HG03439 (cell line): ENCODE measurements around the gene DKK1.

Source experiments
- ATAC-seq: cut with Tn5 transposase; IDR thresholded peaks from one replicate; pipeline ENCODE4 v1.9.1; 2021; ENCODE audit warnings: mild to moderate bottlenecking, moderate library complexity; ENCODE audit not compliant: unreplicated experiment

Gene DKK1

DNA sequence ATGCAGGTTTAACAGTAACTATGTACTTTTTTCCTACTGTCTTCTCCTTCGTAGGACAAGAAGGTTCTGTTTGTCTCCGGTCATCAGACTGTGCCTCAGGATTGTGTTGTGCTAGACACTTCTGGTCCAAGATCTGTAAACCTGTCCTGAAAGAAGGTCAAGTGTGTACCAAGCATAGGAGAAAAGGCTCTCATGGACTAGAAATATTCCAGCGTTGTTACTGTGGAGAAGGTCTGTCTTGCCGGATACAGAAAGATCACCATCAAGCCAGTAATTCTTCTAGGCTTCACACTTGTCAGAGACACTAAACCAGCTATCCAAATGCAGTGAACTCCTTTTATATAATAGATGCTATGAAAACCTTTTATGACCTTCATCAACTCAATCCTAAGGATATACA is 2.4 kb downstream of the DKK1 start:
- ATAC-seq = no peak

DNA sequence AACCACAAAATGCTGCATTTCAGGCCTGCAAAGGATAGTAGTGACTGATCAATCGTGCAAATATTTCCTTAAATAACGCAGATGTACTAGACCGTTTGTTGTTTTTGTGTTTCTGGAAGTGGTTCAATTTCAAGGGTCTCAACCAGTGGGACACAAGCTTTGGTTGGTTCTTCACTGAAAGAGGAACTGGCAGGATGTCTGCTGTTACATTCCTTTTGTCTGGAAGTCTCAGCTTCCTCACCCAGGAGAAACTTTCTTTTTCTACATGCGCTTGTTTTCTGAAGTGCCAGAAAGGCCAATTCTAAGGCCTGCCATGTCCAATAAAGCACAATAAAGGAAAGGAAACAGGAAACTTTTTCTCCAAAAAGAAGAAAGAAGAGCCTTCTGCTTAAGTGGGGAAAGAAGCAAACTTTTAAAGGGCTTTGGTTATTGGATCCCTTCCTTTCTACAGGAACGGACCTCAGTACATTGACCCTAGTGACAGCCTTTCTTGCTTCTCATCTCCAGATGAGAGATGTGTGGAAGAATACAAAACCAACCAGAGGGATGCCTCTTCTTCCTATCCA is 4.1 kb downstream of the DKK1 start:
- ATAC-seq = no peak

DNA sequence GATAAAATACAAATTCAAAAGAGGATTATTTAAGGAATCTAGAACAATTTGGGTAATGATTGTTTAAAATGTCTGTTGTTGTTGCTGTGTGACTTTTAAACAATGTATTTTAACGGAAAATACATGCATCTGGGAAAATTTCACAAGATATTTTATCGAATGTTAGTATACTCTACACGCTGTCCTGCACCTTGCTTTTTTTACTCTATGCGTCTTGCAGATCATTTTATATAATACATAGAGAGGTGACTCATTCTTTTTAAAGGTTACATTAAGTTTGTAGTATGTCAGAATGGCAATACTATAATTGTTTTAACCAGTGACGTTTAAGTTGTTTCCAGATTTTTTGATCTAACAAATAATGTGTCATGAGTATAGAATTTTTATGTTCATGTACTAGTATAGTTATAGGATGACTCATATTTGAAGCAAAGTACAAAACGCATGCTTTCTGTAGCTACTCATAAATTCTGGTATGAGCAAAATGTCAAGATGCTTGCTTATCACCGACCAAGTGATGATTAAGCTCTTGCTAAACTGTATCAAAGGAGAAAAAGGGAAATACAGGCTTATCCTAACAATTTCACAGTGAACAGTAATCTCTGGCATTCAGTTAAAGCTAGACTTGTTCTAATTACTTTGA is 4.9 kb downstream of the DKK1 start:
- no peak for ATAC-seq

DNA sequence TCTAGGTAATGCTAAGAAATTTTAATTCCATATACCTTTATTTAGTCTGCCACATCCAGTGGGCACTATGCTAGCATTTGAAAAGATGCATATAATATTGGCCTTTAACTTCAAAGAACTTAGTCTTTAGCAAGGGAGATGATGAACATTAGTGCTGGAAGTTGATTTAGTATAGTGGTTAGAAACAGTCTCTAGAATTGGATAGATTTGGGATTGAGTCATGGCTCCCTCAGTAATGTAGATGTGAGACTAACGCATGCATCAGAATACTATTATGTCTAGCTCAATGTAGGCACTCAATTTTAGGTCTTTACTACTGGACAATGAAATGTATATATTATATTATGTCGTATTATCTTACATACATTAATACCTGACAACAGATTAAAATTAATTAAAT is 5.8 kb downstream of the DKK1 start:
- ATAC-seq = no peak

DNA sequence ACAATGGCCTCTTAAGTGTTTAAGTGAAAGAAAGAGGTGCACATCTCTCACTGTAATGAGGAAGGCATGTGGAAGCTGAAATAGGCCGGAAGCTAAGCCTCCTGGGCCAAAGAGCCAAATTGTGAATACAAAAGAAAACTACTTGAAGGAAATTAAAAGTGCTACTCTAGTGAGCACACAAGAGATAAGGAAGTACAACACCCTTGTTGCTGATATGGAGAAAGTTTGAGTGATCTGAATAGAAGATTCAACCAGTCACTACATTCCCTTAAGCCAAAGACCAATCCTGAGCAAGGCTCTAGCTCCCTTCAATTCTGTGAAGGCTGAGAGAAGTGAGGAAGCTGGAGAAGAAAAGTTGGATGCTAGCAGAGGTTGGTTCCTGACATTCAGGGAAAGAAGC is 8.2 kb downstream of the DKK1 start:
- no peak for ATAC-seq

DNA sequence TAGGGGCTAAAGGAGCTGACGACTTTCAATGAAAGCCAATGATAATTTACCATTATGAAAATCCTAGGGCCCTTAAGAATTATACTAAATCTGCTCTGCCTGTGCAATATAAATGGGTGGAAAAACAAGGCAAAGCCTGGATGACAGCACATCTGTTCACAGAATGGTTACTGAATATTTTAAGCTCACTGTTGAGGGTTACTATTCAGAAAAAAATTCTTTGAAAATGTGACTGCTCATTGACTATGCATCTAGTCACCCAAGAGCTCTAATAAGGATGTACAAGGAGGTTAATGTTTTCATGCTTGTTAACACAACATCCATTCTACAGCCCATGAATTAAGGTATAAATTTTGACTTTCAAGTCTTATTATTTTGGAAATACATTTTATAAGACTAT is 8.9 kb downstream of the DKK1 start:
- no peak for ATAC-seq

DNA sequence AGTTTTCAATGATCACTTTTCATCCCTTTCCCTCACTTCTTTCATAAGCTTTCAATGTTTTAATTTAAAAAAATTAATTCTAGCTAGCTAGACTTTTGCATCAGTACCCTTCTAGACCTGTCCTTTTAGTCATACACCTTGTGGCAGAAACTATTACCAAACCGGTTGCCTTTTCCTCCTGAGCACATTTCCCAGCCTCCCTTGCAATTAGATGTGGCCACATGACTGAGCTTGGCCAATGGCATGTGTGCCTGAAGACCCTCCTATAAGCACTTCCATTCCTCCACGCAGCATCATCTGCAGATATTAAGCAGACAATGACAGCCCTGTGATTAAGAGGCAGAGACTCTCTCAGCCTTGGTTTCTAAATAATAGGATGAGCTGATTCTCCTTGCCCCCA is 12.3 kb downstream of the DKK1 start:
- ATAC-seq = no peak

DNA sequence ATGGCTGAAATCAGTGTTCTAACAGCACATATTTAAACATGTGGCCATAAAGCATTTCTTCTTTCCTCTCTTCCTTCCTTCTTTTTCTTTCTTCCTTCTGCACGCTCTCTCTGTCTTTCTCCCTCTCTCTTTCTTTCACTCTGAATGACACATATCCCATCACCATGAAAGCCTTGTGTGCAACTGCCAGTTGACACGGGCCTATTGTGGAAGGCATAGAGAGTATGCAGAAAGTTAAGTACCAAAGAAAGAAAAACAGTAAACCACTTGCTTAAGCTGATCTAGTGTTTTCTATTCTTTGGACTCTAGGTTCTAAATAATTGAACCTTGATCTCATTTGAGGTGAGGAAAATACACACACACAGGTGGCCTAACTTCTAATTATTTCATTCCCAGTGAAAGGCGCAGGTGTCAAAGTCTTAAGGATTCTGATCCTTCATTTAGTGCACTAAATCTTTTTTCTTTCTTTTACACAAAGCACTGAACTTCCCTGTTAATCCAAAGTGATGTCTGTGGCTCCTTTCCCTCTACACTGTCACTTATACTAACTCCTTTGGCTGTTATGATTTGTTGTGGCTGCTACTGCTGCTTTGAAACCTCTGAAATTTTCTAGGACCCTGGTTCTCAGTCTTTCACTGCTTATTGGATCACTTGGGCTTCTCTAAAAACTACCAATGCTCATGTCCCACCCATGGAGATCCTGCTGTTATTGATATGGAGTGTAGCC is 17.7 kb downstream of the DKK1 start:
- ATAC-seq = no peak

DNA sequence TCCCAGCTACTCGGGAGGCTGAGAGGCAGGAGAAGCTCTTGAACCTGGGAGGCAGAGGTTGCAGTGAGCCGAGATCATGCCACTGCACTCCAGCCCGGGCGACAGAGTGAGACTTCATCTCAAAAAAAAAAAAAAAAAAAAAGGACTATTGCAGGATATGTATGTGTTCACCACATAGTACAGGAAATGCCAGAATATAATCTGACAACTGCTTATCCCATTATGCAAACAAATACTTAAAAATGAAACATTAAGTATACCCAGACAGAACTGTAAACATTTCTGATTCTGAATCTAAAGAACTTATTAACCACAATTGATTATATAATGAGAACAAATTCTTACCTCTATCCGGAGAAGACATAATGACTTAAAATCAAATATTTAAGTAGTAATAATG is 18.7 kb downstream of the DKK1 start:
- ATAC-seq = no peak

DNA sequence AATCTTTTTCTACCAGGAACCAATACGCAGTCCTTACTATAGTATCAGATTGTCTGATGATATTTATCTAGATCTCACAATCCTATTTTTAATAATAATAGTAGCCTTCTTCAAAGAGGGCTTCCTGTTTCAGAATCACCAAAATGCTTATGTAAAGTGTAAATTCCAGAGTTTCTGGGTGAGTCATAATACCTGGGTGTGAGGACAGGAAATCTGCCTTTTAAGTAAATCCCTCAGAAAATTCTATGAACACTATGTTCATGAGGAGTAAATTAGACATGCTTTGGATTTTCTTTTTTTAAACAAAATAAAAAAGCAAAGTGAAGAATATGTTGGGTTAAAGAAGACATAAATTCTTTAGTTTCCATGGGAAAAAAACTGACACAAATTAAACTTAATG is 20.5 kb downstream of the DKK1 start:
- no peak for ATAC-seq

DNA sequence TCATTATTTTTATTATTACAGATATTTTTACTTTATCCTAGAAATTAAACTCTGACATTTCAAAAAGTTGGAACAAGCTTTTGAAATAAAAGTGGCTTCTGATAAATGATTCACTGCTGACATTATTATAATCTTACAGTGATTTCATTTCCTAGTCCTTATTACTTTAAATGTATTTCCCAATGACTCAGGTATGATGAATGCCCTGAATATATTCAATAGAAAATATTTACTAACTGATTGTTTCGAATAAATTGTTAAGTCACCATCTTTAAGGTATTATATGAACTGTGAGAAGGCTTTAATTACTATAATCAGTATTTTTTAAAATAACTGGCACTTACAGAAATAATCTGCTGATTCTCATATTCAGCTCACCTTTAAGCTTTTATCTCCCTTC is 21.6 kb downstream of the DKK1 start:
- ATAC-seq = no peak

DNA sequence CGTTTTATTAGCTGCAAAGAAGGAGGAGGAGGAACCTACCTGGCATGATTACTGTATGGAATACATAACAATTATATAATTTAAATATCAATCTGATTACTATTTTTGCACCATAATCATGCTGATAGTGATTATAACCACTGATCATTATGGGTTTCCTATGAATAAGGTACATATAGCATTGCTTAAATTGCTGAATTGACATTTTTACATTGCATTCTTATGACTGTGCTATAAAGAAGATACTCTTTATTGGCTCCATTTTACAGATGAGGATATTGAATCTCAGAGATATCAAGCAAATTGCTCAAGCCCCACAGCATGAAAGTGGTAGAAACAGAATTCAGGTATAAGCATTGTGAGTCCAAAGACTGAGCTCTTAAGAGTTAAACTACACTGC is 23.1 kb downstream of the DKK1 start:
- no peak for ATAC-seq

DNA sequence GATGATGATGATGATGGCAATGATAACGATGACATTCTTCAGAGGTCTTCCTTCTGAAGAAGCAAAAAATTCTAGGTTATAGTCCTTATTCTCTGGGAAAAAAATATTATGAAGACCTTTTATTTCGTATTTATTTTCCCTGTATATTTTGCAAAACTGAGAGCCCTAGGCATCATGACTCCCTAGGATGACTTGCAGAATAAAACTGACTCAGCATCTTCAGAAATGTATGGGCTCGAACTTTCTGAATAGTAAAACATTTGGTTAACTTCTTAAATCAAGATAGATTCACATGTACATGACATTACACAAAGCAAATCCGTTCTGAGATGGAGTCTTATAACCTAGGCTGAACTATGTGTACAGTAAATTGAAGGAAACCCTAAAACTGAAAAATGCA is 29.4 kb downstream of the DKK1 start:
- ATAC-seq = no peak

DNA sequence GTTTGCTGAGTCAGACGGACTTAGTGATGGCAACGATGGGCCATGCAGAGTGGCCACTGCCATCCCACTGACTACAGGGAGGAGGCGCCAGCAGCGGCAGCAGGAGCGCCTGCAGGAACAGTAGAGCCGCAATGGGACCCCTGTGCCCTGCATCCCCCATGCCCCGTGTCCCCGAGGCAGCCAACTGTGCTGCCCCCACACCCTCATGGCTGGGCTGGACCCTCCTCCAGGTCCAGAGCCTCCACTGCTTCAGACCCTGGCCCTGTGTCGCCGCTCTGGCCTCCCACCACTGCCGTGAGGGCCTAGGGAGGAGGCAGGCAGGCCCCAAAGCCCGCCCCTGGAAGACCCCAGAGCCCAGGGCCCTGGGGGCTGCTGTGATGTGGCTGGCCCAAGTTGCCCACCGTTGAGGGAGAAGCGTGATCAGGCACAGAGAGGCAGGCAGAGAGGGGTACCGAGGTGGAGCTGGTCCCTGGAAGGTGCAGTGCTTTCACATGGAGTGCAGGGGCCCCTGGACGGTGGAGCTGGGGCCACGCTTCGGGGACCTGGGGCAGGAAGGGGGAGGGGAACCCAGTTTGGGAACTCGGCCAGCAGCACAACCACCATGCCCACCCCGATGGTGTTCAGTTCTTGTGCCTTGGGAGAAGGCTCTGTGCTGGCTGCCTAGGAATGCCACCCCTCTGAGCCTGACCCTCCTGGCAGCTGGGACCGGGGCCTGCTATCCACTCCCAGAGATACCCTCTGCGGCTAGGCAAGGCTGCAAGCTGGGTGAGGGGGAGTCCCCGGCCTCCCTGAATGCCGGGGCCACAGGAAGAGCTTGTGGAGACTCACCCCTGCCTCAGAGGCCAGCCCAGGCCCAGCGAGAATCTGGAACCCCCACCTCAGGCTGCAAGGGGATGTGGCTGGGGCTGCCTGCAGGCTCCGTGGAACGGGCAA is 32.6 kb downstream of the DKK1 start:
- ATAC-seq = no peak

DNA sequence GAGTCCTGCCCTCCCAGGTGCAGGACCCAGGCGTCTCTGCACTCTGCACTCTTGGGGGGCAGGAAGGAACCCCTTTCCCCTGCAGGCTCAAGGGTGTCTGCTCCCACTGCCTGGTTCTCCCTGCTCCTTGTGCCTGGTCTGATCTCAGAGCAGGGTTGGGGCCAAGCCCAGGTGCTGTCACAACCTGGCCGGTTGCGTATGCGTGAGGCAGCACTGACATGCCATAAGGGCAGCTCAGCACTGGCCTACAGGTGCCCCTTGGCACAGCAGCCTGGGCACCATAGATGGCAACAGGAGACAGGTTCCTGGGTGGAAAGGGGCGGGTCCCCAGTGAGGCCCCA is 33.2 kb downstream of the DKK1 start:
- ATAC-seq = no peak

DNA sequence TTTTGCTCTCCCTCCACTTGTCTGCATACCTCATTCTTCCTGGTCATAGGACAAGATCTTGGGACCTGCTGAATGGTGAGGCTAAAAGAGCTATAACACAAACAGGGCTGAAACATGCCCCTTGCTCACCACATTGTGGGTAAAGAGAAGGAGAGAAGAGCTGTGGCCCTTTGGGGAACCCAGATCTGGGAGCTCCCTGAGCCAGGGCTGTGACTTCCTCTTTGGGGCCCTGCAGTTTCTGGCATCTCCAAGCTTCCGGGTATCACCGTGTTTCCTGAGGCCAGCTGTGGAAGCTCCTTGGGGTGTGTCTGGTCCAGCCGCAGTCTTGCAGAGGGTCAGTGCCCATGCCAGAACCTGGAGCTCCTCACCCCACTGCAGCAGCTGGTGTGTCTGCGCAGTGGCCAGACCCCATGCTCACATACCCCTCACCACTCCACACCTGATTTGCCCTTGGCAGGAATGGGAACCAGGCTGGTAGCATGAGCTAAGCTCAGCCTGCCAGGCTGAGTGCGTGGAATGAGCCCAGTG is 34.0 kb downstream of the DKK1 start:
- ATAC-seq = no peak

DNA sequence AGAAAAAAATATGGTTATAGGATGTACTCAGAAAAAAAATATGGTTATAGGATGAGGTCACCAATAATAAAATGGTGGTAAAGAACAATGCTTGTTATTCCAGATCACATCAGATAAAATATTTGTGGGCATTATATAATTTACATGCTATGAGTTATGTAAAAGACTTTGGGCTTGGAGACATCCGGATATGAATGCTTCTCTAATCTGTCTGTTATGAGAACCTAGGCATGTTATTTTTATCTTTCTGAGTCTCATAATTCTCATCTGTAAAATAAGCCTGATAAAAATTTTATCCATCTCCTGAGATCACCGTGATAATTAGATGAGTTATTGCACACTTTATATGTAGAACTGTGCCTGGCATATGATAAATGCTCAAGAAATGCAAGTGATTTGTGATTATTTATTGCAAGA is 37.8 kb downstream of the DKK1 start:
- ATAC-seq = no peak

DNA sequence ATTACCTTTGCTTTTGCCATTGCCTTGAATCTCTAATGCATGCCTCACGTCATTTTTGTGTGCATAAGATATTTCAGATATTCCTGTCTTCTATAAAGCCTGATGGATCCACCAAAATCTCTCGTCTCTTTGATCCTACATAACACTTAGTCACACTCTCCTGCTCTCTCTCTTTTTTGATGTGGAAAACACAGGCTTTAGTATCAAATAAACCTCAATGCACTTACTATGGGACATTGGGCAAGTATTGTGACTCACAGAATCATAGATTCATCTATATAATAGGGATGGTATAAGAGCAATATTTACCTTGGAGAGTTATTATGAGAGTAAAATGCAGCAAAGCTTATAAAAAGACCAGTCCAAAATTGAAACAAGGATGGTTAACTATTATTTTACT is 39.1 kb downstream of the DKK1 start:
- no peak for ATAC-seq

DNA sequence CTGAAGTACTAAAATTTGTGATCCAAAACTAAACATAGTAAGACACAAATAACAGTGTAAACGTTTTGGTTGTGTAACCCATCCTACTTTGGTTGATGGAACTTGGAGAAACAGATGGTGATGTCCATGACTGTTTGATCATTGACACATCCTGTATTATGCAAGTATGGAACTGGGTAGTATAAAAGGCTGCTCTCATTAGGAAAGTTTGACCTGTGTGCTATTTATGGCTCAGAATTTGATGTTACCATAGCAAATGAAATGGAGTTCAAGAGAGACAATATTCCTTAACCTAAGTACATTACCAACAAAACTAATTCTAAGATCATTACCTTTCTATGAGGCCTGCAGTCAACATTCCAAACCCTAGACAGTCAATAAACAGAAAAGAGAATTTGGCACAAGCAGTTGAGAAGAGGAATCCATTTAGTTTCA is 39.9 kb downstream of the DKK1 start:
- ATAC-seq = no peak

DNA sequence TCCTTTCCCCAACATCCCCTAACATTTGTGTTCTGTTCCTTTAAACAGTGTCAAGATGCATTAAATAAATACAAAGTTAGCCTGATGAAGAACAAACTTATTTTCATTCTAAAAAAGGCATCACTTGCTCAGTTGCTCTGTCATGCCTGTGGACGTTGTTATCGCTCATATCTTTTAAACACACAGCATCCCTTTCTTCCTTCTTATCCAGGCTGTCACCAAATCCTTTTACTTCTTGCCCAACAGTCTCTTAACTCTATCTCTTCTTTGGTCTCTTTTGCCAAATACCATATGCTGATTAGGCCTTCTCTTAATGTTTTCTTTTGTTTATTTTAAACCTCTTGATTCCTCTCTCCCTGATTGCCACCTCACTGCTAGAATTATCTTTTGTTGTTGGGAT is 43.9 kb downstream of the DKK1 start:
- ATAC-seq = no peak

DNA sequence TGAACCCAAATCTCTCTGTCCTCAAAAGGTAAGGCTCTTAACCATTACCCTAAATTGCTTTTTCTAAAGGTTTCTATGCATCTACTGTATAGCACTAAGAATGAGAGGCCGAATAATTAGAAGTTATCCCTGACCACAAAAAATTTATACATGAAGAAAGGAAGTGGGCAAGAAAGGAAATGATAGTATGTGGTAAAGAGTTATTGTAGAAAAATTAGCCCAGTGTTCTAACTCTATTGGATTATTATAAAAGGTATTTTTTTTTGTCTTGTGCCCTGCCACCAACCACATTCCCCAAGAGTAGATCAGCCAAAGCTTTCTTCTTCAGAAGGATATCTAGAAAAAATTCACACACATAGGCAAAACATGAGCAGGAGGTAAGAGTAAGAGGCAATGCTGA is 45.4 kb downstream of the DKK1 start:
- ATAC-seq = no peak
